ENCODE results near the gene EDDM13.

EDDM13 gene

GRCh38 chr19:56270676-56271075 is 1.9 kb upstream of the EDDM13 start:
- DNase-seq: no peak
- Histone ChIP-seq H4K20me1 (ENCODE audit: insufficient read depth, low read length) (no peaks in the 10 kb centered on the region), H3K9me2 (replicated peaks; ENCODE audit: insufficient read depth, low read length) (no peaks in the 10 kb centered on the region), H3K4me1 (ENCODE audit: low read length) (no peaks in the 10 kb centered on the region), H2AFZ (ENCODE audit: low read length) (no peak overlapping the region), H3K4me2 (ENCODE audit: low read depth, low read length) (no peak overlapping the region), H3K4me3 (ENCODE audit: low read length) (no peak overlapping the region), H3K9ac (ENCODE audit: low read length) (no peak overlapping the region), H3F3A (ENCODE audit: insufficient read depth, low read length) (no peaks in the 10 kb centered on the region), H3K9me3 (replicated peaks; ENCODE audit: insufficient read depth, low read length) (no peaks in the 10 kb centered on the region), H3K36me3 (replicated peaks; ENCODE audit: insufficient read depth, low read length) (no peaks in the 10 kb centered on the region), H3K79me2 (ENCODE audit: low read length) (no peaks in the 10 kb centered on the region), H3K27ac (ENCODE audit: low read length) (no peak overlapping the region), H3K27me3 (replicated peaks; ENCODE audit: insufficient read depth, low read length) (no peaks in the 10 kb centered on the region)
- no peak for TF ChIP-seq EZH2 (optimal IDR thresholded peaks at IDR 0.05; ENCODE audit: low read depth, low read length)
- no peak for TF ChIP-seq EZH2phosphoT487 (IDR thresholded peaks at IDR 0.05; ENCODE audit: low read length)
- TF ChIP-seq CTCF (IDR thresholded peaks at IDR 0.05; ENCODE audit: low read length): no peak

GRCh38 chr19:56271151-56271550 is 1.4 kb upstream of the EDDM13 start:
- H4K20me1 ChIP-seq (ENCODE audit: insufficient read depth, low read length): no peaks in the 10 kb centered on the region
- H2AFZ ChIP-seq (ENCODE audit: low read length): no peak overlapping the region
- H3K27me3 ChIP-seq (replicated peaks; ENCODE audit: insufficient read depth, low read length): no peaks in the 10 kb centered on the region
- TF ChIP-seq EZH2 (optimal IDR thresholded peaks at IDR 0.05; ENCODE audit: low read depth, low read length) (no peak), CTCF (IDR thresholded peaks at IDR 0.05; ENCODE audit: low read length) (no peak), EZH2phosphoT487 (IDR thresholded peaks at IDR 0.05; ENCODE audit: low read length) (no peak)
- H3K4me3 ChIP-seq (ENCODE audit: low read length): no peak overlapping the region
- no peaks in the 10 kb centered on the region for H3F3A ChIP-seq (ENCODE audit: insufficient read depth, low read length)
- no peak overlapping the region for H3K4me2 ChIP-seq (ENCODE audit: low read depth, low read length)
- no peaks in the 10 kb centered on the region for H3K36me3 ChIP-seq (replicated peaks; ENCODE audit: insufficient read depth, low read length)
- H3K79me2 ChIP-seq (ENCODE audit: low read length): no peaks in the 10 kb centered on the region
- H3K4me1 ChIP-seq (ENCODE audit: low read length): no peaks in the 10 kb centered on the region
- no peaks in the 10 kb centered on the region for H3K9me2 ChIP-seq (replicated peaks; ENCODE audit: insufficient read depth, low read length)
- no peak overlapping the region for H3K9ac ChIP-seq (ENCODE audit: low read length)
- DNase-seq: no peak
- no peaks in the 10 kb centered on the region for H3K9me3 ChIP-seq (replicated peaks; ENCODE audit: insufficient read depth, low read length)
- H3K27ac ChIP-seq (ENCODE audit: low read length): no peak overlapping the region

- Histone ChIP-seq H3K9me2 (replicated peaks; ENCODE audit: insufficient read depth, low read length) (no peaks in the 10 kb centered on the region), H2AFZ (ENCODE audit: low read length) (no peak overlapping the region), H3K79me2 (ENCODE audit: low read length) (no peaks in the 10 kb centered on the region), H3F3A (ENCODE audit: insufficient read depth, low read length) (no peaks in the 10 kb centered on the region), H3K27me3 (replicated peaks; ENCODE audit: insufficient read depth, low read length) (no peaks in the 10 kb centered on the region), H3K27ac (ENCODE audit: low read length) (no peak overlapping the region), H3K9ac (ENCODE audit: low read length) (no peak overlapping the region), H3K9me3 (replicated peaks; ENCODE audit: insufficient read depth, low read length) (no peaks in the 10 kb centered on the region), H3K4me1 (ENCODE audit: low read length) (no peaks in the 10 kb centered on the region), H4K20me1 (ENCODE audit: insufficient read depth, low read length) (no peaks in the 10 kb centered on the region), H3K4me3 (ENCODE audit: low read length) (no peak overlapping the region), H3K36me3 (replicated peaks; ENCODE audit: insufficient read depth, low read length) (no peaks in the 10 kb centered on the region), H3K4me2 (ENCODE audit: low read depth, low read length) (no peak overlapping the region)
- TF ChIP-seq CTCF (IDR thresholded peaks at IDR 0.05; ENCODE audit: low read length) (no peak), EZH2phosphoT487 (IDR thresholded peaks at IDR 0.05; ENCODE audit: low read length) (no peak), EZH2 (optimal IDR thresholded peaks at IDR 0.05; ENCODE audit: low read depth, low read length) (no peak)
- DNase-seq: no peak
These were observed 1.1 kb downstream of the EDDM13 start for GRCh38 chr19:56273563-56274117.

Data from MM.1S (cell line).